PFSK-1 (cell line): ENCODE measurements around the gene TACO1. TPM values are rescaled to one million over a fixed set of nuclear protein-coding genes. Genes with fewer than 3 reads are reported as not detected.

Experiments used
- FOXP2 ChIP-seq: optimal IDR thresholded peaks from 2 replicates; pipeline ENCODE3; 2011; ENCODE audit warnings: borderline replicate concordance, control low read depth, inconsistent platforms; ENCODE audit not compliant: insufficient read depth; ENCODE audit errors: extremely low read length, extremely low read depth
- POLR2AphosphoS5 ChIP-seq: IDR thresholded peaks from 2 replicates; pipeline ENCODE4 v1.6.1; 2012; ENCODE audit warnings: low read depth, mild to moderate bottlenecking, control low read depth, low read length, moderate library complexity
- REST ChIP-seq, 2 experiments: IDR thresholded peaks; 2 replicates each; pipeline versions ENCODE4 v1.6.1 to v1.8.0; 2011 to 2012; ENCODE audit warnings: low read depth in 2 of 2, low read length in 2 of 2, control low read depth in 1 of 2, inconsistent platforms in 1 of 2, mild to moderate bottlenecking in 1 of 2, moderate library complexity in 1 of 2; ENCODE audit not compliant: insufficient read depth in 1 of 2
- SIN3A ChIP-seq: IDR thresholded peaks from 2 replicates; pipeline ENCODE4 v1.6.1; 2012; ENCODE audit warnings: mild to moderate bottlenecking, low read length, moderate library complexity, borderline replicate concordance; ENCODE audit not compliant: insufficient read depth
- TAF1 ChIP-seq: IDR thresholded peaks from 2 replicates; pipeline ENCODE4 v1.6.1; 2012; ENCODE audit warnings: low read length, control low read depth, borderline replicate concordance; ENCODE audit not compliant: insufficient read depth
- polyA plus RNA-seq: library from polyadenylated mRNA; unstranded; fragments of >200 nt; gene quantifications from one replicate; pipeline ENCODE4 v1.2.1, GENCODE V29; 2012; ENCODE audit warnings: low read depth, missing spikeins; ENCODE audit not compliant: insufficient read length

TACO1 gene
- 66.3 TPM for polyA plus RNA-seq

- TF ChIP-seq POLR2AphosphoS5 (peak; percentile 90), TAF1 (peak; percentile 96), SIN3A (0 out of 2 replicates have a peak, but pooled peaks have one; percentile 23), REST (IDR thresholded peaks at IDR 0.05; ENCODE audit: insufficient read depth in 1 of 2, low read depth in 2 of 2, low read length in 2 of 2) (peak; percentile 23 to 72; a peak in 2 of 4 replicates), FOXP2 (peak; percentile 95)
Observed at GRCh38 chr17:63600569-63601438, at the start of gene TACO1. Gene TACO1, plus strand, starts transcription at chr17:63600895. Its CDS starts 189 bp downstream, at chr17:63601084.

- TF ChIP-seq REST (IDR thresholded peaks at IDR 0.05; ENCODE audit: insufficient read depth in 1 of 2, low read depth in 2 of 2, low read length in 2 of 2), result no peak
- TF ChIP-seq FOXP2, result no peak
- TF ChIP-seq POLR2AphosphoS5, result no peak
- no peak for TF ChIP-seq TAF1
- TF ChIP-seq SIN3A, result no peak
Observed at GRCh38 chr17:63552211-63552610, 48.5 kb upstream of the TACO1 start.

- TF ChIP-seq REST (IDR thresholded peaks at IDR 0.05; ENCODE audit: insufficient read depth in 1 of 2, low read depth in 2 of 2, low read length in 2 of 2), result no peak
Observed at GRCh38 chr17:63555500-63556156, 45.1 kb upstream of the TACO1 start.

GRCh38 chr17:63557416-63557815, 43.3 kb upstream of the TACO1 start:
- no peak for TF ChIP-seq TAF1
- no peak for TF ChIP-seq REST (IDR thresholded peaks at IDR 0.05; ENCODE audit: insufficient read depth in 1 of 2, low read depth in 2 of 2, low read length in 2 of 2)
